Measurements from ENCODE around the gene ZNF524.

Gene ZNF524

GRCh38 chr19:55643887-55644176, 43.7 kb downstream of the ZNF524 start:
- DNase-seq = no peak

GRCh38 chr19:55644191-55644833, 44.2 kb downstream of the ZNF524 start:
- no peak for DNase-seq

GRCh38 chr19:55644842-55645511, 44.9 kb downstream of the ZNF524 start:
- no peak for DNase-seq

- no peak for DNase-seq
These were observed 45.4 kb downstream of the ZNF524 start for GRCh38 chr19:55645512-55645881.

GRCh38 chr19:55646889-55647731, 47.0 kb downstream of the ZNF524 start:
- DNase-seq = no peak

- peak in 2 of 4 experiments; percentile 32 to 58 for DNase-seq
These were observed 47.9 kb downstream of the ZNF524 start, which contains the start of gene CCDC106 for GRCh38 chr19:55647732-55648584. CCDC106 (plus strand) TSS chr19:55648212; CDS start chr19:55649047, 835 bp downstream.

- no peak for DNase-seq
These were observed 48.6 kb downstream of the ZNF524 start for GRCh38 chr19:55648585-55649267.

- DNase-seq = no peak
These were observed 49.4 kb downstream of the ZNF524 start for GRCh38 chr19:55649268-55650125.

GRCh38 chr19:55650126-55650557, 50.1 kb downstream of the ZNF524 start:
- no peak for DNase-seq

GRCh38 chr19:55650602-55651230, 50.6 kb downstream of the ZNF524 start:
- DNase-seq = no peak

GRCh38 chr19:55651236-55651635, 51.1 kb downstream of the ZNF524 start:
- DNase-seq = no peak

GRCh38 chr19:55652311-55653128, 52.4 kb downstream of the ZNF524 start:
- no peak for DNase-seq
